Esophagus squamous epithelium (tissue), 4 donors: ENCODE data around the gene TEX261.

ENCODE experiments used
- POLR2A ChIP-seq, 4 donors: fragments of 450-650 bp; IDR thresholded peaks; one replicate each; pipeline ENCODE4 v1.6.1; 2017; ENCODE audit warnings: antibody characterized with exemption in 4 of 4, mild to moderate bottlenecking in 4 of 4, moderate library complexity in 3 of 4
- TF ChIP-seq, protein P1 (sequence below), 6 experiments: fragments of 450-650 bp in 4 of 6; fragments of 200-600 bp in 2 of 6; sonication (generic) in 2 of 6; IDR thresholded peaks; one replicate each; pipeline ENCODE4 v1.5.1; 2016 to 2019; ENCODE audit warnings: antibody characterized with exemption in 6 of 6, mild to moderate bottlenecking in 4 of 6, moderate library complexity in 4 of 6

GRCh38 chr2:70990216-70990615 is 4.5 kb downstream of the TEX261 start:
- TF ChIP-seq, protein P1, sequence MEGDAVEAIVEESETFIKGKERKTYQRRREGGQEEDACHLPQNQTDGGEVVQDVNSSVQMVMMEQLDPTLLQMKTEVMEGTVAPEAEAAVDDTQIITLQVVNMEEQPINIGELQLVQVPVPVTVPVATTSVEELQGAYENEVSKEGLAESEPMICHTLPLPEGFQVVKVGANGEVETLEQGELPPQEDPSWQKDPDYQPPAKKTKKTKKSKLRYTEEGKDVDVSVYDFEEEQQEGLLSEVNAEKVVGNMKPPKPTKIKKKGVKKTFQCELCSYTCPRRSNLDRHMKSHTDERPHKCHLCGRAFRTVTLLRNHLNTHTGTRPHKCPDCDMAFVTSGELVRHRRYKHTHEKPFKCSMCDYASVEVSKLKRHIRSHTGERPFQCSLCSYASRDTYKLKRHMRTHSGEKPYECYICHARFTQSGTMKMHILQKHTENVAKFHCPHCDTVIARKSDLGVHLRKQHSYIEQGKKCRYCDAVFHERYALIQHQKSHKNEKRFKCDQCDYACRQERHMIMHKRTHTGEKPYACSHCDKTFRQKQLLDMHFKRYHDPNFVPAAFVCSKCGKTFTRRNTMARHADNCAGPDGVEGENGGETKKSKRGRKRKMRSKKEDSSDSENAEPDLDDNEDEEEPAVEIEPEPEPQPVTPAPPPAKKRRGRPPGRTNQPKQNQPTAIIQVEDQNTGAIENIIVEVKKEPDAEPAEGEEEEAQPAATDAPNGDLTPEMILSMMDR (IDR thresholded peaks at IDR 0.05): no peak
- no peak for TF ChIP-seq POLR2A (IDR thresholded peaks at IDR 0.05)
